Muscle layer of colon (tissue), 2 donors: ENCODE data around the gene COL15A1.

Experiments
- H3K27ac ChIP-seq: one replicate; pipeline ENCODE4 v1.7.0; 2013; ENCODE audit warnings: low read depth, mild to moderate bottlenecking, low read length, moderate library complexity
- H3K27me3 ChIP-seq, 2 donors: one replicate each; pipeline ENCODE4 v1.7.0; 2013; ENCODE audit warnings: low read length in 2 of 2, mild to moderate bottlenecking in 2 of 2; ENCODE audit not compliant: insufficient read depth in 2 of 2, control insufficient read depth in 1 of 2
- H3K36me3 ChIP-seq: one replicate; pipeline ENCODE4 v1.7.0; 2013; ENCODE audit warnings: mild to moderate bottlenecking, low read length; ENCODE audit not compliant: insufficient read depth
- H3K4me1 ChIP-seq: one replicate; pipeline ENCODE4 v1.7.0; 2013; ENCODE audit warnings: mild to moderate bottlenecking, low read length; ENCODE audit not compliant: insufficient read depth
- H3K4me3 ChIP-seq, 2 donors: one replicate each; pipeline ENCODE4 v1.7.0; 2013; ENCODE audit warnings: low read length in 2 of 2, low read depth in 1 of 2, mild to moderate bottlenecking in 1 of 2, moderate library complexity in 1 of 2
- H3K9ac ChIP-seq: one replicate; pipeline ENCODE4 v1.7.0; 2013; ENCODE audit warnings: low read length
- H3K9me3 ChIP-seq: one replicate; pipeline ENCODE4 v1.7.0; 2013; ENCODE audit warnings: mild to moderate bottlenecking, low read length
- donor health status: abdominal sarcoma.
- donor health status: Adenocarcinoma of cecum.

Gene COL15A1

DNA sequence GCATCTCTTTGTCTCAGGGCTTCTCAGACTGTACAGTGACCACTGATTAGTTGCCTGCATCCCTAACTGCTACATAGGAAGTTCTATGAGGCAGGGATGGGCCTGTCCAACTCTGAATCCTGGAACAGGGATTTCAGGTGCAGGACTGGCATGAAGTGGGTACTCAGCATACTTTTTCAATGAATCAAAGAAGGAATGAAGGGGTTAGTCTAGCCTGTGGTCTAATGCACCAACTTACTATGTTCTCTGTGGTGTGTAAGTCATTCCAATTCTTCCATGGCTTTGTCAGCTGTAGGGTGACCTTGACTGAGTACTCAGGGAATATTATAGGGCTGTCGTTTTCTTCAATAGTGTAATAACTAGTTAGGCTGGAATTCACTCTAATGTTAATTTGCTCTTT lies 8.3 kb downstream of the COL15A1 start:
- no peak overlapping the region for H3K9ac ChIP-seq
- H3K4me3 ChIP-seq: no peak overlapping the region
- peaks cover 13% of the 10 kb centered on the region for H3K4me1 ChIP-seq
- no peaks in the 10 kb centered on the region for H3K27me3 ChIP-seq
- no peaks in the 10 kb centered on the region for H3K9me3 ChIP-seq
- H3K27ac ChIP-seq: no peak overlapping the region
- H3K36me3 ChIP-seq: no peaks in the 10 kb centered on the region

DNA sequence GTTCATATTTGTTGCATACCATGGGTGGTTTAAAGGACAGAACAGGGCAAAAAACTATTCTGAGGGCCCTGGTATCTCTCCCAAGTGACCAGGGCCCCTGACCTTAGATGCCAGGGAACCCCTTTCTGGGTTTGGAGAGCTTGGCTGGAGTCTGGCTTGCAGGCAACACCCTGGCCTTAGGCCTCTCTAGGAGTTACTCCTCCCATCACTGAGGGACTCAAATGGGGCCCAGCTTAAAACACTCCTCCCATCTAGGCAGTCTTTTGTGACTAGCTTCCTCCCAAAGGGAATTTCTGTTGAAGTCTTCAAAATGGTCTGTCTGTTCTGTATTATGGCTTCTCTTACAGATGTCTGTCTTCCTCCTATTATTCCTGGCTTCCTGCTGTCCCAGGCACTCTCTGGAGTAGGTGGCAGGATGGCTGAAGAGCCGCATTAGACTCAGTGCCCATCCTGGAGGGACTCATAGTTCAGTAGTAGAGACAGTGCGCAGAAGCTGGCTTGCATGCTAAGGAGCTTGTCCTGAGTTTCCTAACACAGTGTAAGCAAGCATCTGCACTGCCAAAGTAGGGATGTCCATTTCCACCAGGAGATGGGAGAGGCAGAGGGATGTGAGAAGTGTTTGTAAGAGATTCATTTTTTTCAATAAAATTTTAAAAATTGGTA lies 10.0 kb downstream of the COL15A1 start:
- H3K27ac ChIP-seq: peak overlapping the region; percentile 53
- H3K27me3 ChIP-seq: no peaks in the 10 kb centered on the region
- no peak overlapping the region for H3K4me3 ChIP-seq
- H3K4me1 ChIP-seq: peaks cover 25% of the 10 kb centered on the region
- no peaks in the 10 kb centered on the region for H3K36me3 ChIP-seq
- H3K9ac ChIP-seq: no peak overlapping the region
- H3K9me3 ChIP-seq: no peaks in the 10 kb centered on the region

DNA sequence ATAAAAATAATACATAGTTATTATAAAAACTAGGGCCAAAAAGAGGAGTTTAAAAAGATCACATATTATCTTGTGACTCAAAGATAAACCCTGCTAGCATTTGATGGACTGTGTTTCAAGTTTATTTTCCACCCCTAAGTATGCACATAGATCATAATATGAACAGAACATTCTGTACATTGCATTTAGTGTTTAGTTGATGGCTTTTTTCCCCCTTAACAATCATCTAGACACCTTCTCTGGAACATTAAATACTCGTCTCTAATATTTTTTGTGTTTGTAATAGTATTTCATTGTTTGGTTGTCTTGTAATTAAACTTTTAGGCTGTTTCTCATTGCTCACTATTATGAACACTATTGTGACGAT lies 10.5 kb downstream of the COL15A1 start:
- Histone ChIP-seq H3K4me3 (no peak overlapping the region), H3K9me3 (no peaks in the 10 kb centered on the region), H3K27ac (no peak overlapping the region), H3K27me3 (no peaks in the 10 kb centered on the region), H3K4me1 (peaks cover 28% of the 10 kb centered on the region), H3K36me3 (no peaks in the 10 kb centered on the region), H3K9ac (no peak overlapping the region)

- Histone ChIP-seq H3K4me3 (no peak overlapping the region), H3K4me1 (peaks cover 38% of the 10 kb centered on the region), H3K27me3 (no peaks in the 10 kb centered on the region), H3K36me3 (no peaks in the 10 kb centered on the region), H3K9me3 (no peaks in the 10 kb centered on the region), H3K27ac (no peak overlapping the region), H3K9ac (no peak overlapping the region)
These were observed 11.6 kb downstream of the COL15A1 start for GRCh38 chr9:98955259-98955658.

- Histone ChIP-seq H3K27ac (peak overlapping the region; percentile 57), H3K27me3 (no peaks in the 10 kb centered on the region), H3K9ac (no peak overlapping the region), H3K9me3 (no peaks in the 10 kb centered on the region), H3K36me3 (no peaks in the 10 kb centered on the region), H3K4me1 (peaks cover 62% of the 10 kb centered on the region), H3K4me3 (no peak overlapping the region)
These were observed 14.1 kb downstream of the COL15A1 start for GRCh38 chr9:98957826-98958225.

GRCh38 chr9:98958271-98958984 lies 14.7 kb downstream of the COL15A1 start:
- H3K36me3 ChIP-seq: no peaks in the 10 kb centered on the region
- no peak overlapping the region for H3K4me3 ChIP-seq
- H3K27ac ChIP-seq: peak overlapping the region; percentile 68
- H3K4me1 ChIP-seq: peaks cover 64% of the 10 kb centered on the region
- H3K9ac ChIP-seq: no peak overlapping the region
- no peaks in the 10 kb centered on the region for H3K9me3 ChIP-seq
- H3K27me3 ChIP-seq: no peaks in the 10 kb centered on the region

GRCh38 chr9:98960409-98960808 lies 16.7 kb downstream of the COL15A1 start:
- no peaks in the 10 kb centered on the region for H3K36me3 ChIP-seq
- H3K9me3 ChIP-seq: no peaks in the 10 kb centered on the region
- H3K9ac ChIP-seq: no peak overlapping the region
- H3K27ac ChIP-seq: no peak overlapping the region
- H3K27me3 ChIP-seq: no peaks in the 10 kb centered on the region
- no peak overlapping the region for H3K4me3 ChIP-seq
- peaks cover 72% of the 10 kb centered on the region for H3K4me1 ChIP-seq

DNA sequence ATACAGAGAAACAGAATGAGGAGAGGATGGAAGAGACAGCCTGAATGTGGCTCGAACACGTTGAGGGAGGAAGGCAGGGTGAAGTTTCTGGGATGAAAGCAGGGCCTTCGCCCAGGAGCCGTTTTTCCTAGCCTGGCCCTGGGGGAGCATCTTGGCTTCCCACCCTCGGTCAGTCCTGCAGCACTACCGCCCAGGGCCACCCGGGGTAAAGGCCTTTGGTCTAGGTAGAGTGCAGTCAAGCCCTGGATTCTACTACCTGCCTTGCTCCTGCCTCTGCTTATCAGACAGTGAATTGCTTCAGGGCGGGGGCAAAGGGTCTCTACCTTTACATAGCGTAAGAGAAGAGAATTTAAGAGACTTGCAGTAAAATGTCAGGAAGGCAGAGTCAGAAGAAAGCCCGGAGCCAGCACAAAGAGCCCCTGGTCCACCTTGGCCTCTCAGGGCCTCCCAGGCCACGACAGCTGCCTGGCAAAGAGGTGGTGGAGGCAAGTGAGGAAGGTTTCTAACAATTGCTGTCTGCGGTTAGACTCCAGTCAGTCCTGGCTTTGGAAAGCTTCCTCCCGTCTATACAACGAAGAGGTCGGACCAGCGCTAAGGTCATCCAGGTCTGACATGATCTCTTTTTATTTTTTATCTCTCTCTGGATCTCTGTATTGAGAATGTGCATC lies 17.9 kb downstream of the COL15A1 start:
- no peak overlapping the region for H3K9ac ChIP-seq
- peak overlapping the region; percentile 17 for H3K27ac ChIP-seq
- H3K4me1 ChIP-seq: peaks cover 82% of the 10 kb centered on the region
- no peak overlapping the region for H3K4me3 ChIP-seq
- no peaks in the 10 kb centered on the region for H3K27me3 ChIP-seq
- no peaks in the 10 kb centered on the region for H3K9me3 ChIP-seq
- no peaks in the 10 kb centered on the region for H3K36me3 ChIP-seq

DNA sequence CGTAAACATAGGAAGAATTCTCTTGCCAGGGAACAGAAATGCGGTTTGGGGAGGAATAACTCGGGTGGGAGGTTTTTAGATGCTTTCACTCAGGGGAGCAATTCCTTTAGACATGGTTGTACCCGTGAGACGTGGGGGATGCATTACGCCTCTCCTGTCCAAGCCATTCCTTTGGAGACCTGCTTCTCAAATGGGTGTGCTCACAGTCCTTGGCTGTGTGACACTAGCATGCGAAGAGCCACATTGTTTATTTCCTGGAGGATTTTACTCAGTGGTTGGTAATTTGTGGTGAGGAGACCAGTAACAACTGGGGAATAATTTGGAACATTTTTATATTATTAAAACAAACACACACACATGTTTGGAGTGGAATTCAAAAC lies 18.5 kb downstream of the COL15A1 start:
- Histone ChIP-seq H3K4me1 (peaks cover 80% of the 10 kb centered on the region), H3K36me3 (no peaks in the 10 kb centered on the region), H3K27ac (peak overlapping the region; percentile 10), H3K9ac (no peak overlapping the region), H3K4me3 (no peak overlapping the region), H3K9me3 (no peaks in the 10 kb centered on the region), H3K27me3 (no peaks in the 10 kb centered on the region)

GRCh38 chr9:98962861-98963260 lies 19.2 kb downstream of the COL15A1 start:
- peaks cover 82% of the 10 kb centered on the region for H3K4me1 ChIP-seq

GRCh38 chr9:98964201-98964600 lies 20.5 kb downstream of the COL15A1 start:
- Histone ChIP-seq H3K27ac (peak overlapping the region; percentile 71), H3K36me3 (no peaks in the 10 kb centered on the region), H3K4me3 (no peak overlapping the region), H3K27me3 (no peaks in the 10 kb centered on the region), H3K9me3 (no peaks in the 10 kb centered on the region), H3K9ac (peak overlapping the region; percentile 0), H3K4me1 (peaks cover 79% of the 10 kb centered on the region)

More at GRCh38 chr9:98962861-98963260, 19.2 kb downstream of the COL15A1 start:
- Histone ChIP-seq H3K27ac (peak overlapping the region; percentile 19), H3K36me3 (no peaks in the 10 kb centered on the region), H3K9me3 (no peaks in the 10 kb centered on the region), H3K4me3 (no peak overlapping the region), H3K9ac (no peak overlapping the region), H3K27me3 (no peaks in the 10 kb centered on the region)
